NCI-H69 (cell line): ENCODE measurements around the gene CSPG5.

ENCODE experiments used
- DNase-seq: peaks from one replicate; lab custom pipeline; 2025; lab: John Stamatoyannopoulos, UW

The CSPG5 gene

GRCh38 chr3:47588053-47588452, 9.4 kb upstream of the CSPG5 start:
- DNase-seq = no peak

- no peak for DNase-seq
Observed at GRCh38 chr3:47586746-47587145, 8.1 kb upstream of the CSPG5 start.

- DNase-seq = no peak
Observed at GRCh38 chr3:47583320-47584075, 4.8 kb upstream of the CSPG5 start.

GRCh38 chr3:47581835-47582234, 3.2 kb upstream of the CSPG5 start:
- DNase-seq = no peak

GRCh38 chr3:47581422-47581821, 2.8 kb upstream of the CSPG5 start:
- no peak for DNase-seq

- no peak for DNase-seq
Observed at GRCh38 chr3:47580481-47580880, 1.8 kb upstream of the CSPG5 start.

GRCh38 chr3:47579875-47580274, 1.2 kb upstream of the CSPG5 start:
- DNase-seq = no peak

- DNase-seq = peak; percentile 37
Observed at GRCh38 chr3:47578119-47578632, 489 bp downstream of the CSPG5 start.

- DNase-seq = peak; percentile 33
Observed at GRCh38 chr3:47577583-47578118, 1.0 kb downstream of the CSPG5 start.

- DNase-seq = no peak
Observed at GRCh38 chr3:47573190-47574172, 5.2 kb downstream of the CSPG5 start.

GRCh38 chr3:47571391-47572175, 7.1 kb downstream of the CSPG5 start:
- peak; percentile 93 for DNase-seq

- DNase-seq = no peak
Observed at GRCh38 chr3:47568901-47569300, 9.8 kb downstream of the CSPG5 start.

- DNase-seq = no peak
Observed at GRCh38 chr3:47567149-47567548, 11.5 kb downstream of the CSPG5 start.

GRCh38 chr3:47566667-47567066, 12.0 kb downstream of the CSPG5 start:
- DNase-seq = no peak

GRCh38 chr3:47565734-47566550, 12.7 kb downstream of the CSPG5 start:
- no peak for DNase-seq

GRCh38 chr3:47556351-47556750, 22.3 kb downstream of the CSPG5 start:
- no peak for DNase-seq

- no peak for DNase-seq
Observed at GRCh38 chr3:47554335-47554734, 24.3 kb downstream of the CSPG5 start.

GRCh38 chr3:47553407-47553806, 25.3 kb downstream of the CSPG5 start:
- no peak for DNase-seq

GRCh38 chr3:47542471-47543173, 36.0 kb downstream of the CSPG5 start:
- no peak for DNase-seq

- DNase-seq = no peak
Observed at GRCh38 chr3:47541583-47542108, 37.0 kb downstream of the CSPG5 start.
